GM18868 (cell line): ENCODE results near the gene ERP27.

Experiments
- ATAC-seq: cut with Tn5 transposase; IDR thresholded peaks from one replicate; pipeline ENCODE4 v1.9.1; 2021; ENCODE audit warnings: mild to moderate bottlenecking, moderate library complexity; ENCODE audit not compliant: unreplicated experiment

The ERP27 gene

GRCh38 chr12:14938301-14938700, at the start of gene ERP27:
TSS of gene ERP27 (minus strand) at chr12:14938537. CDS start at chr12:14938508, 29 bp downstream.
- no peak for ATAC-seq

GRCh38 chr12:14988035-14988434, 49.7 kb upstream of the ERP27 start:
- ATAC-seq: no peak

- no peak for ATAC-seq
Observed at GRCh38 chr12:14986449-14986848, 48.1 kb upstream of the ERP27 start.

GRCh38 chr12:14984766-14985285, 46.5 kb upstream of the ERP27 start:
- ATAC-seq: no peak

- no peak for ATAC-seq
Observed at GRCh38 chr12:14984036-14984435, 45.7 kb upstream of the ERP27 start.

- ATAC-seq: no peak
Observed at GRCh38 chr12:14982991-14983390, 44.7 kb upstream of the ERP27 start.

- ATAC-seq: no peak
Observed at GRCh38 chr12:14982562-14982961, 44.2 kb upstream of the ERP27 start.

- peak; percentile 82 for ATAC-seq
Observed at GRCh38 chr12:14981049-14981448, 42.7 kb upstream of the ERP27 start.

GRCh38 chr12:14979468-14979867, 41.1 kb upstream of the ERP27 start:
- ATAC-seq: no peak

GRCh38 chr12:14976658-14977057, 38.3 kb upstream of the ERP27 start:
- no peak for ATAC-seq

- ATAC-seq: no peak
Observed at GRCh38 chr12:14975457-14975856, 37.1 kb upstream of the ERP27 start.

GRCh38 chr12:14974633-14975032, 36.3 kb upstream of the ERP27 start:
- ATAC-seq: no peak

GRCh38 chr12:14972816-14973215, 34.5 kb upstream of the ERP27 start, which contains the start of gene PDE6H:
TSS of gene PDE6H (plus strand) at chr12:14973042. CDS start at chr12:14978013, 4,971 bp downstream.
- no peak for ATAC-seq

- no peak for ATAC-seq
Observed at GRCh38 chr12:14970473-14970872, 32.1 kb upstream of the ERP27 start.

- ATAC-seq: no peak
Observed at GRCh38 chr12:14968478-14968877, 30.1 kb upstream of the ERP27 start.

GRCh38 chr12:14965221-14965620, 26.9 kb upstream of the ERP27 start:
- ATAC-seq: no peak

- no peak for ATAC-seq
Observed at GRCh38 chr12:14964406-14964805, 26.1 kb upstream of the ERP27 start.

GRCh38 chr12:14963520-14963919, 25.2 kb upstream of the ERP27 start:
- ATAC-seq: no peak

- ATAC-seq: no peak
Observed at GRCh38 chr12:14962797-14963196, 24.5 kb upstream of the ERP27 start.

GRCh38 chr12:14962153-14962539, 23.8 kb upstream of the ERP27 start:
- ATAC-seq: no peak

- ATAC-seq: peak; percentile 63
Observed at GRCh38 chr12:14961466-14962152, 23.3 kb upstream of the ERP27 start, which contains the start of gene ARHGDIB. TSS of gene ARHGDIB (minus strand) at chr12:14961601. CDS start at chr12:14950712, 10,889 bp downstream.
